ENCODE data around the gene ZCCHC24. TPM values are rescaled to one million over a fixed set of nuclear protein-coding genes. Genes with fewer than 3 reads are reported as not detected.

Gene ZCCHC24
- polyA plus RNA-seq, 4 donors: 21.4 to 77.0 (median 25.6) TPM

DNA sequence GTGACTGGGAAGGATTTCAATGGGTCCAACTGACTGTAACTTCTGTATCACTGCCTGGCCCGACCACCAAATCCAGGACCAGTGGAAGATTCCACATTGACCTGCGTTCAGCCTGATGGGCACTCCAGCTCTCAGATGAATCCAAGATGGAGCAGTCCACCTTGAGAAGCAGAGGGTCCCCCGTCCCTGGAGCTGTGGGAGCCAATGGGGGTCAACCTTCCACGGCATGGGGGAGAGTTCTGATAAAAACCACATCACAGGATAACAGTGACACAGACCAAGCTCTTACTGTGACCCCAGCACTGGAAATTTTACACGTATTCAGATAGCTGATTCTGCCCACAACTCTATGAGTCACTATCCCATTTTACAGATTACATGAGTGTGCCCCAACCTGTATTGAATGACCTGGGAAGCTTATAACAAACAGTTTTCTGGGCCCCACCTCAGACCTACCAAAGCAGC is 11.2 kb downstream of the ZCCHC24 start:
- no peak for DNase-seq (ENCODE audit: low read depth in 4 of 4, low spot score in 3 of 4)

- DNase-seq (ENCODE audit: low read depth in 4 of 4, low spot score in 3 of 4): no peak
Measured at GRCh38 chr10:79433324-79434222, 11.9 kb downstream of the ZCCHC24 start.

- no peak for DNase-seq (ENCODE audit: low read depth in 4 of 4, low spot score in 3 of 4)
Measured at GRCh38 chr10:79431891-79432831, 13.3 kb downstream of the ZCCHC24 start.

DNA sequence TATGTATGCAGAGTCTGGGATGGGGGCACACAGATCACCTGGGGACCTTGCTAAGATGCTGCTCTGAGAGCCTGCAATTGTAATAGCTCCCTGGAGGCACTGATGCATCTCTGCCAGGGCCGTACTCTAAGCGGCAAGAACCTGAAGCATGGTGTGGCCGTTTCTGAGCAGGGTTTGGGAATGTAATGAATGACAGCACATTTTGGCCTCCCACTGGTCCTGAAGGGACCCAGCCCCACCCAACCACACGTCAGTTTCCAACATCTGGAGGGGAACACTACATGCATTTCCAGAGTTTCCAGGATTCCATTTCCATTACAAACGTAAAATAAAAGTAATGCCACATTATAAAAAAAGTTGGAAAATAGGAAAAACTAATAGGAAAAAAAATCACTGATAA is 14.0 kb downstream of the ZCCHC24 start:
- no peak for DNase-seq (ENCODE audit: low read depth in 4 of 4, low spot score in 3 of 4)

- no peak for DNase-seq (ENCODE audit: low read depth in 4 of 4, low spot score in 3 of 4)
Measured at GRCh38 chr10:79430936-79431335, 14.5 kb downstream of the ZCCHC24 start.

DNA sequence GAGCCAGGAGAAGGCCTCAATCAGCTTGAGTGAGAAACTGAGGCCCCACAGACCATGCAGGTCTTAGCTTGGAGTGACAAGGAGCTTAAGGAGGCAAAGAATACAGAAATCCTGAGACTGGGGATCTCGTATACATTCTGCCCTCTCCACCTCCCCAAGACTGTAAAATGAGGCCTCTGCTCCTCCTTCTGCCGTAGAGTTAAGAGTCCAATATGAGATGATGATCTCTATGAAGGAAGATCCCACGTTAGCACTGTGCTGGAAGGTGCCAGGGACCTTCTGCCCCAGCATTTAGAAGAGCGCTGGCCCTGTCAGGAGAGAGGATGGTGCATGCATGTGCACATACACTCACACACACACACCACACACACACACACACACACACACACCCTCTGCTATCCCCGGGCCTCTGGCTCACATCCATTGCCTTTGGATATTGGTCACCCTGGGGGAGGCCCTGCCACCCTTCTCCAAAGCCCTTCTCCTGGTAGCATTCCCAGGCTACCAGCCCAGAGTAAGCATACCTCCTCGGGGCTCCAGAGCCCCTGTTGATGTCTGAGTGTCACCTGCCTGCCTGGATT is 15.0 kb downstream of the ZCCHC24 start:
- no peak for DNase-seq (ENCODE audit: low read depth in 4 of 4, low spot score in 3 of 4)

DNA sequence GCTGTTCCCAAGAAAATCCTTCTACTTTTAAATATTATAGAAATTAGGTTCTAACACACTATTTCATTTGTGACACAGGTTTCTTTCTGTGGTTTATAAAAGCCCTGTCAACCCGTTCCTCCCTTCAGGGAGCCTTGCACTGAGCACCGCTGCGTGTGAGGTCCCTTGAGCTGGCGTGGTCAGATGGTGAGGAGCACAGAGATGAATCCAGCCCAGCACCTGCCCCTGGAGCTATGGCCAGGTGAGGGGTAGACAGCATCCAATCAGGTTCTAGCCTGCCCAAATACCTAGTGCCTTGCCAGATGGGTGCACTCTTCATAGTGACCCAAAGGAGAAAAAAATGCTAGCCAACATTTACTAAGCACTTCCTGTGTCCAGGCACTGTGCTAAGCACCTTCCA is 15.7 kb downstream of the ZCCHC24 start:
- DNase-seq (ENCODE audit: low read depth in 4 of 4, low spot score in 3 of 4): no peak

- no peak for DNase-seq (ENCODE audit: low read depth in 4 of 4, low spot score in 3 of 4)
Measured at GRCh38 chr10:79427965-79428364, 17.5 kb downstream of the ZCCHC24 start.

GRCh38 chr10:79425074-79425532 is 20.3 kb downstream of the ZCCHC24 start:
- no peak for DNase-seq (ENCODE audit: low read depth in 4 of 4, low spot score in 3 of 4)

DNA sequence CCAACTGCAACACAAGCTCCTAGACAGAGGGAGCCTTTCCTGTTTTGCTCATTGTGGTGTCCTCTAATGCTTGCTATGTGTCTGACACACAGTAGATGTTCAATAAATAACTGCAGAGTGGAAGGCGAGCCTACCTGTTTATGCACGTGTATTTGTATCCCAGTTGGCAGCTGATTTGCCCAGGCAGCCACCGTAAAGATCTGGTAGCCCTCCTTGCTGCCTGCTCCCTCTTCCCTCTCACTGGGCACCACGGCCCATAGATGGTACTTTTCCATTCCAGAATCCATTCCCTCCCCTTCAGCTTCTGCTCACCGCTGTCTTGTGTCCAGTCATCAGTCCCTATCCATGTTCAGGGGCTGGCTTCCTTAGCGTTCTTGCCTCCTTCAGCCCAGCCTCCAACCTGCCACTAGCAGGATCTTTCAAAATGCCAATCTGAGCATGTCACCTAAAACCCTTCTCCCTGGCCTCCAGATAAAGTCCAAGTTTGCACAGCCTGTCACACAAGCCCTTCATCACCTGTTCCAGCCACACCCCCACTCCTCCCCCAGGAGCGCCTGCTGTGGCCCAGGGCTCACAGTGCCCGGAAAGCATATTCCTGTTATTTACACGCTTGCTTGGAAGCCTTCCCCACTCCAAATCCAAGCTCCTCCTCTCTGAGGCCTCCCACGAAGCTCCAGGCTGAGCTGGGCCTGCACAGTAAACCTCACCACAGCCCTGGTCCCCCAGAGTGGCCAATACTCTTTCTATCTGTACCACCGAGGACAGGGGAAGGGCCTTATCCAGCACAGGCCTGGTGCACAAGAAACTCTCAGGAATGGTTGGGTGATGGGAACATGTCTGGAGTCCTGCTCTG is 21.0 kb downstream of the ZCCHC24 start:
- DNase-seq (ENCODE audit: low read depth in 4 of 4, low spot score in 3 of 4): no peak

GRCh38 chr10:79422178-79422892 is 23.1 kb downstream of the ZCCHC24 start:
- DNase-seq (ENCODE audit: low read depth in 4 of 4, low spot score in 3 of 4): no peak

DNA sequence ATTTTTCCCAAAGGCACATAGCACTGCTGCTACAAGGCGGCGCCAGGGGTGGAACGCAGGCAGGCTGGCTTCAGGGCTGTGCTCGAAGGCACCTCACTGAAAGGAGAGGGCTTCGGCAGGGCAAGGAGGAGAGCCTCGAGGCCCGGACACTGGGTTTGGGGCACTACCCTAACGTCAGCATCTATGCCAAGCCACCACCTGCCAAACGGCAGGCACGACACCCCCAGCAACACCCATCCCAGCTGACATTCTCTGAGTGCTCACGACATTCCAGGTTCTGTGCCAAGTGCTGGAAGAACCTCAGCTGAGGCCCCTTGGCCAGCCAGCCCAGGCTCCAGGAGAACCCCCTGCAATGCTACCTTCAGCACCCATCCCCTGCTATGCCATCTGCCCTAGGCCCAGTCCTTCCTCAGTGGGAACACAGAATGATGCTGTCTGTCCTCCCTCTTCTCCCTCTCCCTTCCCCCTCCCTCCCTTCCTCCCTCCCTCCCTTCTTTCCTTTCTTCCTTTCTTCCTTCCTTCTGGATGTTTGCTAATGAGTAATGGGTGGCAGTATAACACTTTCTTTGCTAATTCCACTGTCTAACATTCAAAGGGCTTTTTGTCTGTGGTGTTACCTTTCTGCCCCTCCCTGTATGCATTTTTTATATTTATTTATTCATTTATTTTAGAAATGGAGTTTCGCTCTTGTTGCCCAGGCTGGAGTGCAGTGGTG is 24.3 kb downstream of the ZCCHC24 start:
- DNase-seq (ENCODE audit: low read depth in 4 of 4, low spot score in 3 of 4): no peak

DNA sequence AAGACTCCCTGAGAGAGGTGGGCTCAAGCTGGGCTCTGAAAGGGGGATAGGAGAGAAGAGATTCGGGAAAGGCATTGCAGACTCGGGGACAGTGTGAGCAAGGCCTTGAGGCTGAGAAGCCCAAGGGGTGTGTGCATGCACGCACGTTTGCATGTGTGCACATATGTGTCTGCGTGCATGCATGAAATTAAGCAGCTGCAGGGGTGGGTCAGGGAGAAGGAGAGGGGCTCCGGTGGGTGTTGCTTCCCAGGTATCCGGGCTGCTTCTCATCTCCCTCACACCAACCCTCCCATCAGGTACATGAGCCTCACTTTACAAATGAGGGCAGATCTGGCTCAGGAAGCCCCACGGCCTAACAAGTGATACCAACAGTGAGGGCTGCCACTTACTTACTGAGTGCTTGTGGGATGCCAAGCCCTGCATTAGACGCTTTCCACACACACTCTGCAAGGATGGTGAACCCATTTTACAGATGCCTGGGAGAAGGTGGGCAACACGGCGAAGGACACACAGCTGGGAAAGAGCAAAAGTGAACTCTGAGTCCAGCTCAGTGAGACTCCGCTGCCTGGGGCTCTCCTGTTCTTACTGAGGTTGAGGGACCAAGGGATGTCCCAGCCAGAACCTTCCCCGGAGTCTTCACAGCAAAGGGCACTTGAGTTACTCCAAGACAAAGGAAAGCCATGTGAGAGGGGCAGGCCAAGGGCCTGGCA is 26.4 kb downstream of the ZCCHC24 start:
- DNase-seq (ENCODE audit: low read depth in 4 of 4, low spot score in 3 of 4): no peak

DNA sequence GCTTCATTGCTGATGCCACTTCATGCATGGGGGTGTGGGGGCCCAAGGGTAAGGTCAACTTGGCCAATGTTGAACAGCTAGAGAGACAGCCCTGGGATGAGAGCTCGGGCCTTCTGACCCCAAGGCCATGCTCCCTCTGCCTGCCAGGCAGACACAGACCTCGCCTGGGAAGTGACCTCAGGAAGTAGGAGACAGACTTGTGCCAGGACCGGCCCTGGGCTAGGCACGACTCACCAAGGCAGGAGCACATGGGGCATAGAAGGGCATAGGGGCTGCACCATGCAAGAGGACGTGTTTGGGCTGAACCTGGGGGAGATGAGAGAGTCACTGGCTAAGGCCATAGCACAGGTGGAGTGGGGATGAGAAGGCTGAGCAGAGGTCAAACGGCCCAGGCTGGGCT is 27.1 kb downstream of the ZCCHC24 start:
- no peak for DNase-seq (ENCODE audit: low read depth in 4 of 4, low spot score in 3 of 4)

DNA sequence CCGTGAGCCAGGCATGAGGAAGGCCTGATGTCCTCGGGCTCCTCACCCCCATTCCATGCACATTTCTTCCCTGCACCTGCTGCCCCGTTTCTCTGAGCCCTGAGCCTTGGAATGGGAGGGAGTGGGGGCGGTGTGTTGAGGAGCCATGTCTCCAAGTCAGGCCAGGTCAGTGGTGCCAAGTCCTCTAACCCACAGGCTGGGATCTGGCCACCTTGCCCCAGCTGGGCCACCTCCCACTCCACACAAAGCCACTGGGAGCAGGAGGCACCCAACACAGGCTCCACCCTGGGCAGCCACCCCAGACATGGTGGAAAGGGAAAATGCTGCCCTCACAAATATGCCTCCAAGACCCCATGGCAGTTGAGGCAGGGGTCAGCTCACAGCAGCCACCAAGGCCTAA is 27.7 kb downstream of the ZCCHC24 start:
- DNase-seq (ENCODE audit: low read depth in 4 of 4, low spot score in 3 of 4): no peak

- no peak for DNase-seq (ENCODE audit: low read depth in 4 of 4, low spot score in 3 of 4)
Measured at GRCh38 chr10:79417266-79417665, 28.2 kb downstream of the ZCCHC24 start.

- no peak for DNase-seq (ENCODE audit: low read depth in 4 of 4, low spot score in 3 of 4)
Measured at GRCh38 chr10:79416578-79417255, 28.7 kb downstream of the ZCCHC24 start.
